Psoas muscle (tissue), 8 donors: Measurements from ENCODE around the gene ABI2. TPM values are rescaled to one million over a fixed set of nuclear protein-coding genes. Genes with fewer than 3 reads are reported as not detected.
"Not testable (repeated sequence)": the region's sequence is repeated elsewhere in the genome, so short reads cannot be mapped to it uniquely, and the experiment has no call there.

ENCODE experiments used
- ATAC-seq, 4 donors: fragments of 200-7000 bp; cut with Tn5 transposase; one replicate each; pipeline ENCODE4 v1.9.1; 2020; ENCODE audit warnings: moderate library complexity in 3 of 4, mild to moderate bottlenecking in 2 of 4
- DNase-seq, 2 donors: peaks; one replicate each; pipeline ENCODE4 v3.0.0-alpha.2; 2020
- H3K27ac ChIP-seq: fragments of 200-600 bp; one replicate; pipeline ENCODE4 v1.8.0; 2022
- H3K27me3 ChIP-seq, 3 donors: fragments of 200-600 bp in 1 of 3; one replicate each; pipeline versions ENCODE4 v1.6.1 to v1.8.0; 2013 to 2022; ENCODE audit warnings: low read length in 2 of 3, mild to moderate bottlenecking in 2 of 3, moderate library complexity in 1 of 3; ENCODE audit not compliant: insufficient read depth in 3 of 3
- H3K36me3 ChIP-seq, 2 donors: fragments of 200-600 bp in 1 of 2; one replicate each; pipeline versions ENCODE4 v1.6.1 to v1.8.0; 2013 to 2022; ENCODE audit warnings: low read depth in 1 of 2, mild to moderate bottlenecking in 1 of 2, moderate library complexity in 1 of 2; ENCODE audit not compliant: insufficient read depth in 1 of 2
- H3K4me1 ChIP-seq: fragments of 200-600 bp; one replicate; pipeline ENCODE4 v1.8.0; 2022
- H3K4me3 ChIP-seq: fragments of 200-600 bp; one replicate; pipeline ENCODE4 v1.8.0; 2022; ENCODE audit warnings: mild to moderate bottlenecking
- H3K9me3 ChIP-seq: fragments of 200-600 bp; one replicate; pipeline ENCODE4 v1.8.0; 2022
- CTCF ChIP-seq: fragments of 200-600 bp; IDR thresholded peaks from one replicate; pipeline ENCODE4 v1.8.0; 2022; ENCODE audit warnings: antibody characterized with exemption
- WGBS, 3 donors: extraction: QIAGEN DNeasy Blood & Tissue Kit; methylation state at CpG; one replicate each; pipeline versions ENCODE4 v1.1.6 to v1.1.7; 2013; 5-methylcytosine and 5-hydroxymethylcytosine counted together
- intact Hi-C, 2 donors: fragments of 100-400 bp; cut with DNase I; formaldehyde crosslinking; loops; one replicate each; pipeline versions ENCODE4 v1.11.0 to v1.14.2; 2022
- polyA plus RNA-seq, 3 donors: library from polyadenylated mRNA; stranded (reverse); fragments of 200-250 nt; gene quantifications; one replicate each; pipeline ENCODE4 v1.2.3, GENCODE V29; 2013
- total RNA-seq, 4 donors: library from RNA; stranded (reverse); fragmentation: NEBNext Ultra II Directional in 2 of 4; extraction: Animal tissue kit (Norgen Biotek cat#: 25700) in 2 of 4; gene quantifications; one replicate each; pipeline versions ENCODE4 v1.2.1 to v1.2.4, GENCODE V29; 2021 to 2023
- donor health status: healthy with polysubstance abuse.
- donor health status: DM: no; HTN: no; CAD: no; lungs with moderate emphysema.
- donor health status: Bipolar disorder and iron deficiency.
- donor health status: healthy.
- donor health status: DM: yes; HTN: yes; CAD: no.
- donor health status: DM: no; HTN: no; CAD: no.
- donor health status: DM: no; HTN: no; CAD: no.
- donor health status: DM: yes; HTN: yes; CAD: no.

ABI2 gene
- total and polyA plus RNA-seq, 7 donors: 7.5 to 16.9 (median 12.9) TPM

DNA sequence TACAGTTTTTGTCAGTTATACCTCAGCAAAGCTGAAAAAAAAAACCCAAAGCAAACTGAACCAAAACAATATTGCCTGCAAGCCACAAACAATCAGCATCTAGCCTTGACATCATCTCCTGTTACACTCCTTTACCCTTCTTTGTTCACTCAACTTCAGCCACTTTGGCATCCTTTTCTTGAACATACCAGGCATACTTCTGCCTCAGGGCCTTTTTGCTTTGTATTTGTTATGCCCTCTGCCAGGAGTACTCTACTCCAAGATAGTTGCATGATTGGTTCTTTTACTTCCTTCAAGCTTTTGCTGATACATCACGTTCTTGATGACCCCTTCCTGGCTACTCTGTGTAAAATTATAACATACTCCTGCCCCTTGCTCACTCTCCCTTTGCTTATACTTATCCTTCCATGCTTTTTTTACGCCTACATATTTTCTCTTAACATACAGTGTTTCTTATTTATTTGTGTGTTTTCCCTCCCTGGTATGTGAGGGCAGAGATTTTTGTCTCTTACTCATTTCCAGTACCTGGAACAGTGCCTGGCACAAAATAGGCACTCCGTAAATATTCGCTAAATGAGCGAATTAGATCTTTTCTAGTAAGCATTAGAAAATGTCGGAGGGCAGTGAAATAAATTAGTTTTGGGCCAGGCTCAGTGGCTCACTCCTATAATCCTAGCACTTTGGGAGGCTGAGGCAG, 12.7 kb downstream of the ABI2 start:
- no peak for TF ChIP-seq CTCF
- ATAC-seq (no peak), DNase-seq (no peak)
- Histone ChIP-seq H3K4me1 (no peaks in the 10 kb centered on the region), H3K4me3 (no peak overlapping the region), H3K27ac (no peak overlapping the region), H3K36me3 (no peaks in the 10 kb centered on the region), H3K9me3 (no peaks in the 10 kb centered on the region), H3K27me3 (no peaks in the 10 kb centered on the region)
- intact Hi-C loops: no loop called here
- 84 to 90% (median 88%) methylated on average over 6 of the region's 6 CpGs for WGBS, 3 donors

DNA sequence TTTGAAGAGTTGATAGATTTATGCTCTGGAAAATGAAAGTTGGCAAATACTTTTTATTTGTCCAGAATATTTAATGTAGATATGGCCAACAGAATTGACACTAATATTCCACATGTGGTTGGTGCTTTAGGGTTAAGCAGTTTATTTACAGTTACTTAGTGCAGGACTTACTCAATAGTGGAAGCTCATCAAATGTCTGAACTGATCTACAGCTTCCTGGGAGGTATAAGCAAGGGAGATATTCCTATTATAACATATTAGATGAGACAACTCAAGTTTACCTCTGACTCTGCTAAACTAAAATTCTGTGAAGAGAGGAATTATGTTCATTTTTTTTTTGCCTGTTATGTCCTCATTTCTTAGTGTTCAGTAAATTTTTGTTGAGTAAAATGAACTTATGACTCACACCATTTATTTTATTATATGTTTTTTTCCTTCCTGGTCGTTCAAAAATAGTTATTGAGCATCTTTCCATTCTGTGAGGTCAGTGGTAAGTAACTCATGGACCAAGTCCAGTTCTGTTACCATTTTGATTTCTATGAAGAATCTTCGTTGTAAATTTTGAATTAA, 13.6 kb downstream of the ABI2 start:
- TF ChIP-seq CTCF: no peak
- DNase-seq: no peak
- 70 to 73% (median 72%) methylated on average over 2 of the region's 2 CpGs for WGBS, 3 donors
- H3K9me3 ChIP-seq: no peaks in the 10 kb centered on the region
- no peaks in the 10 kb centered on the region for H3K4me1 ChIP-seq
- intact Hi-C loops: no loop called here
- H3K27ac ChIP-seq: no peak overlapping the region
- no peaks in the 10 kb centered on the region for H3K36me3 ChIP-seq
- no peak overlapping the region for H3K4me3 ChIP-seq
- no peaks in the 10 kb centered on the region for H3K27me3 ChIP-seq
- no peak for ATAC-seq

DNA sequence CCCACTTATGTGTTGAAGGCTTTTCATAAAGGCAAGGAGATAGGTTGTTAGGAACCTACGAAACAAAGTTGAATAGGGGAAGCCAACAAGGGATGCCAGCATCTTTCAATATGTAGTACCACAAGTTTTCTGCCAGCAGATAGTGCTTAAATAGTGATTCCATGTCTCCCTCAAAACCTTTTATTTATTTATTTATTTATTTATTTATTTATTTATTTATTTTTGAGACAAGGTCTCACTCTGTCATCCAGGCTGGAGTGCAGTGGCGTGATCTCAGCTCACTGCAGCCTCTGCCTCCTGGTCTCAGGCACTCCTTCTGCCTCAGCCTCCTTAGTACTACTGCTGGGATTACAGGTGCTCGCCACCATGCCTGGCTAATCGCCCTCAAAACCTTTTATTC, 14.2 kb downstream of the ABI2 start:
- H3K27me3 ChIP-seq, ATAC-seq, H3K4me1 ChIP-seq, H3K4me3 ChIP-seq, DNase-seq, intact Hi-C loops, H3K9me3 ChIP-seq, H3K27ac ChIP-seq, H3K36me3 ChIP-seq: not testable (repeated sequence)
- WGBS, 3 donors: 98 to 99% (median 98%) methylated on average over 4 of the region's 4 CpGs

GRCh38 chr2:203344667-203345066, 16.5 kb downstream of the ABI2 start:
- no peak for DNase-seq
- intact Hi-C loops: no loop called here
- Histone ChIP-seq H3K27ac (no peak overlapping the region), H3K4me3 (no peak overlapping the region), H3K9me3 (no peaks in the 10 kb centered on the region), H3K27me3 (no peaks in the 10 kb centered on the region), H3K36me3 (no peaks in the 10 kb centered on the region), H3K4me1 (no peaks in the 10 kb centered on the region)
- ATAC-seq: no peak
- WGBS, 3 donors: 97 to 99% (median 98%) methylated on average over 12 of the region's 12 CpGs
- no peak for TF ChIP-seq CTCF

DNA sequence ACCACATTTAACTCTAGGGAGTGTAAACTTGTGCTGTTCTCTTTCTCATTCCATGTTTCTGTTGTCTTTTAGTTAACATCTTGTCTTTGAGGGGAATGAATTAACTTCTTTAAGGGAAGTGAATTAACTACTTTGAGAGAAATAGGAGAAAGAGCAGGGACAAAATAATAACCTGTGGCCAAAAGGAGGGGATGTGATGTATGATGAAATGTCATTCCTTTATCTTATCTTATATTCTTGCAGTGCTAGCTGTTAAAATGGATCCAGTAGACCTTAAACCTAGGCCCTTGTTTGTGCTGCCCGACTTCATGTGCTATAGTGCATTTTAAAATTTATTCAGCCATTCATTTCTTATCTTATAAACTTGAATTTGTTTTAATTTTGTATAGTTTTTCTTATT, 18.4 kb downstream of the ABI2 start:
- Histone ChIP-seq H3K4me1 (no peaks in the 10 kb centered on the region), H3K4me3 (no peak overlapping the region), H3K9me3 (no peaks in the 10 kb centered on the region), H3K27ac (no peak overlapping the region), H3K27me3 (no peaks in the 10 kb centered on the region), H3K36me3 (peaks cover 0 to 2% of the 10 kb centered on the region in 2 donors)
- ATAC-seq (no peak), DNase-seq (no peak)
- intact Hi-C loops: no loop called here
- TF ChIP-seq CTCF: no peak
- 95 to 100% (median 100%) methylated on average over 1 of the region's 1 CpG for WGBS, 3 donors
